HG03139 (cell line): Measurements from ENCODE around the gene MTUS2.
"Not testable (repeated sequence)": the region's sequence is repeated elsewhere in the genome, so short reads cannot be mapped to it uniquely, and the experiment has no call there.

Source experiments
- ATAC-seq: cut with Tn5 transposase; IDR thresholded peaks from one replicate; pipeline ENCODE4 v1.9.1; 2021; ENCODE audit not compliant: unreplicated experiment

The MTUS2 gene

GRCh38 chr13:29156136-29156535 lies 336.0 kb downstream of the MTUS2 start:
- no peak for ATAC-seq

GRCh38 chr13:29159871-29160270 lies 339.7 kb downstream of the MTUS2 start:
- no peak for ATAC-seq

GRCh38 chr13:29160862-29161261 lies 340.7 kb downstream of the MTUS2 start:
- ATAC-seq, result no peak

GRCh38 chr13:29161676-29162075 lies 341.5 kb downstream of the MTUS2 start:
- no peak for ATAC-seq

DNA sequence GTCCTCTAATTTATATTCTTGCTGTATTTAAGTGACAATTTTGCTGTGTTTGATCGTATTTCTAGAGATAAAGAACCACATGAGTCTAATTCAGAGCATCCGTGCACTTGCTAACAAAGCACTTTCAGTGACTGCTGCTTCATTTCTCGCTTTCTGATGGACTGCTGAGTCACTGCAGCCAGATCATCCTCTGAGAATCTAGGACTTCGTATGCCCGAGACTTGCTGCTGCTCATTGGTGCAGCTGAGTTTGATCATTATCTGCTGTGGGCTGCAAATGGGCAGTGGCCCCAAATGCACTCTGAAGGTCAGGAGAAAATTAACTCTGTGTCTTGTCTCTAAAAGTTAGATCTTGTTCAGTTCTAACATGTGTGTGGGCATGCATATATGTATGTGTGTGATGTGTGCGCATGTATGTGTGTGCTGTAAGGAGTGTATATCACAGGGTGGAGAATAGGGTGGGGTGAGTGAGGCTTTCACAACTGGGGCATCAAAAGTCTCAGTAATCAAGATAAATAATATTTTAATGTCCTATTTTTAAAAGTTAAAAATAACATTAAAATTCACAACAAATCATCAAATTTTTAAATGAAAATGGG lies 342.6 kb downstream of the MTUS2 start:
- ATAC-seq, result no peak

DNA sequence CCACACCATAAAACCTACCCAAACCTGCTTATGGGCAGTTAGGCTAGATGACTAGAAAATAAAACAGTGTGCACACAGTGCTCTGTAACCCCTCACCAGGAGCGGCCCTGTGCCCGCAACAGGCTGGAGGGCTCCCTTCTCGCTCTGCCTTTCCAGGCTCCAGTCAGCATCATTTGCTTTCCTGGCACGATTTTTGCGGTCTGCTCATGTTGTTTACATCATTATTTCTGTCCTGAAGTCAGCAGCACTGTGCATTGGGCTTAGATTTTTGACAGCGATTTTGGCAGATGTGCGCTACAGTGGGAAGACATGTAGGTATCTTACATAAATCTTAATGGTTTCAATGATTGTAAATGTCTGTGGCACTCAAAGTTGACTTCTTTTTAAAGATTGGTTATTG lies 344.0 kb downstream of the MTUS2 start:
- no peak for ATAC-seq

- no peak for ATAC-seq
Measured at GRCh38 chr13:29165216-29165615, 345.1 kb downstream of the MTUS2 start.

- ATAC-seq, result no peak
Measured at GRCh38 chr13:29165840-29166239, 345.7 kb downstream of the MTUS2 start.

GRCh38 chr13:29170436-29171082 lies 350.4 kb downstream of the MTUS2 start:
- no peak for ATAC-seq

DNA sequence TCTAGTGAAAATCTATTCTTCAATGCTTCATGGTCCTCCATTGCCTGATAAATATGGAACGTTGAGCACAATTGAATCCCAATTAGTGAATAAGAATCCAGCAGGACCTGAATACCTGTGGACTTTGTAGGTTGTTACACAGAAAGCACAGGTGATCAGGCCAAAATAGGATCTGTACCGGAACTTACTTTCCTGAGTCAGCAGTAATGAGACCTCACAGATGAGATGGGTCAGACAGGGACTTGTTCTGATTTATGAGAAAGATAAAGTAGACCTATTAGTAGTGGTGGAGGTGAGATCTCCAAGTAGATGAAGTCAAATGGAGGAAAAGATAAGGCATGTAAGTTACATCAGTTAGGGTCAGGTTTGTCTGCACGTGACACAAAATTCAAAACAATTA lies 351.1 kb downstream of the MTUS2 start:
- ATAC-seq, result no peak

DNA sequence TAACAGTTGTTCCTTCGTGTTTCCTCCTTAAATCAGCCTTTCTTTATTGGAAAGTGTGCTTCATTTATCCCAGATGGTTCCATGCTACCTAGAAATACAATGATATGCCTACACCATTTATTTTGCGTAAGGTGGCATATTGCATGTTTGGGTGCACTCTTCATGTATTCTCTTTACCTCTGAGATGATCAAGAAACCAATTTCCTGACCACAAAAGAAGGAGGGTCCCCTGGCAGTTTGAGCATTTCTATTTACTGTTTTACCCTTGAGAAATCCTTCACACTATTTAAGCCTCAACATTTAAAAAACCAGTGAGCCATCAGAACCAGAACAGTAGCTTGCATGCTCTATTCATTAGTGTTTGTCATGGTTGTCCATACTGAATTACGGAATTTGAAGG lies 354.0 kb downstream of the MTUS2 start:
- ATAC-seq, result no peak

GRCh38 chr13:29175250-29175873 lies 355.2 kb downstream of the MTUS2 start:
- no peak for ATAC-seq

- ATAC-seq, result no peak
Measured at GRCh38 chr13:29180055-29180454, 359.9 kb downstream of the MTUS2 start.

- no peak for ATAC-seq
Measured at GRCh38 chr13:29182216-29182615, 362.1 kb downstream of the MTUS2 start.

DNA sequence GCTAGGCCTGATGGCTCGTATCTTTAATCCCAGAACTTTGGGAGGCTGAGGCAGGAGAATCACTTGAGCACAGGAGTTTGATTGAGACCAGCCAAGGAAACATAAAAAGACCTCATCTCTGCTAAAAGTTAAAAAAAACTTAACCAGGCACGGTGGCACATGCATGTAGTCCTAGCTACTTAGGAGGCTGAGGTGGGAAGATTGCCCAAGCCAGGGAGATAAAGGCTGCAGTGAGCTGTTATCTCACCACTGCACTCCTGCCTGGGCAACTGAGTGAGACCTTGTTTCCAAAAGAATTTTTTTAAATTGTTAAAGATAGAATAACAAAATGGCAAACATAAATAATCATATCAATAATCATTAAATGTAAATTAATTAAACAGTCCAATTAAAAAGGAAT lies 365.8 kb downstream of the MTUS2 start:
- ATAC-seq, result no peak

GRCh38 chr13:29187584-29187983 lies 367.4 kb downstream of the MTUS2 start:
- no peak for ATAC-seq

GRCh38 chr13:29190298-29190697 lies 370.2 kb downstream of the MTUS2 start:
- ATAC-seq, result no peak

- ATAC-seq, result no peak
Measured at GRCh38 chr13:29193083-29193482, 372.9 kb downstream of the MTUS2 start.

DNA sequence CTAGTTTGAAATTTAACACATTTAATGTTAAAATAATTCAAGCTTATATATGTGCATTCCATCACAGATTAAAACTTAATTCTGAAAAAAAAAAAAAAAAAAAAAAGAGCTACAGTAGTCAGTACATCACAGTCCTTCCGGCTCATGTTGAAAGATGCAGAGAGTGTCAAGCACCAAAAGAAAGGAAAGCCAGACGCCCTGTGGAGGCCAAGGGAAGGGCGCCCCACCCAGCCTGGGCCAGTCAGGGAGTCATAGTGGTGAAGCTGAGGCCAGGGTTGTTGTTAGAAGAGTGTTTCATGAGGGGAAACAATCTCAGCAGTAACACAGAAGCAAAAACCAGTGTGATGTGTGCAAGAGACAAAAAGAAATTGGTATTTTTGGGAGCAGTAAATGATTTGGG lies 375.3 kb downstream of the MTUS2 start:
- ATAC-seq, result no peak

- peak; percentile 80 for ATAC-seq
Measured at GRCh38 chr13:29196409-29197074, 376.4 kb downstream of the MTUS2 start.

GRCh38 chr13:29202753-29203152 lies 382.6 kb downstream of the MTUS2 start:
- not testable (repeated sequence) for ATAC-seq

DNA sequence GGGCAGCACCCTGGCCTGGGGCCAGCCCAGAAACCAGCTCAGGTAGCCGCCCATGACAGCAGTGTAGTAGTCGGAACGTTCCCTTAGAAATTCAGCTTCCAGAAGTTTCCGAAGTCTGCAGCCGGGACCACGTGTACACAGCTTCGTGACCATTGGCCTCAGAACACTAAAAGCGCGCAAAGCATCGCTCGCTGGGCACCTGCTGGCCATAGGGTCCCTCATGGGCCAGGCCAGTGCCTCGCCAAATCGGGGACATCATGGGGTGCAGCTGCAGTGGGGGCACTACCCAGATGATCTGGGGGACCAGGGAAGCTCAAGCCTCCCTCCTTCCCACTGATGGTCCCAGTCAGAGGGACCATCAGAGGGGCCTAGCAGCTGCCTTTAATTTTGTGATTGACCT lies 384.5 kb downstream of the MTUS2 start:
- no peak for ATAC-seq
